A673 (cell line): ENCODE measurements around the gene PDCD4. TPM values are rescaled to one million over a fixed set of nuclear protein-coding genes. Genes with fewer than 3 reads are reported as not detected.
"Not testable (repeated sequence)": the region's sequence is repeated elsewhere in the genome, so short reads cannot be mapped to it uniquely, and the experiment has no call there.

ENCODE experiments used
- BruUV-seq: library from RNA; stranded (reverse); fragments of 400-500 nt; replicated peaks from 2 replicates; lab custom pipeline; 2021; lab: Mats Ljungman, UMichigan
- CTCF ChIA-PET: fragments of 300-600 bp; sonication (Branson Sonifier 250); formaldehyde crosslinking; loops from one replicate; lab custom pipeline; 2022; ENCODE audit warnings: antibody characterized with exemption; lab: Charles Lee
- POLR2A ChIA-PET: fragments of 300-600 bp; sonication (Branson Sonifier 250); formaldehyde crosslinking; loops from one replicate; lab custom pipeline; 2022; ENCODE audit warnings: antibody characterized with exemption; ENCODE audit not compliant: low non-redundant PET; lab: Charles Lee
- DNase-seq: peaks from one replicate; pipeline ENCODE4 v3.0.0-alpha.2; 2015; ENCODE audit warnings: low spot score
- H3K27ac ChIP-seq: fragments of 200-600 bp; sonication (generic); 2 replicates; pipeline ENCODE4 v1.5.1; 2016; ENCODE audit warnings: mixed run types, low read depth, mild to moderate bottlenecking, mixed read lengths, antibody characterized with exemption, low read length; ENCODE audit not compliant: poor library complexity, severe bottlenecking
- H3K27me3 ChIP-seq: fragments of 200-600 bp; sonication (generic); replicated peaks from 2 replicates; pipeline ENCODE4 v1.6.1; 2017; ENCODE audit warnings: mixed run types, low read depth, mild to moderate bottlenecking, mixed read lengths, antibody characterized with exemption, low read length; ENCODE audit not compliant: insufficient read depth, poor library complexity
- H3K36me3 ChIP-seq: fragments of 200-600 bp; sonication (generic); 2 replicates; pipeline ENCODE4 v1.6.1; 2016; ENCODE audit warnings: mixed run types, mild to moderate bottlenecking, mixed read lengths, antibody characterized with exemption, low read length; ENCODE audit not compliant: insufficient read depth, poor library complexity, severe bottlenecking
- H3K4me1 ChIP-seq: fragments of 200-600 bp; sonication (generic); 2 replicates; pipeline ENCODE4 v1.6.1; 2017; ENCODE audit warnings: mixed run types, mild to moderate bottlenecking, mixed read lengths, antibody characterized with exemption, low read length; ENCODE audit not compliant: insufficient read depth, poor library complexity, severe bottlenecking
- H3K4me3 ChIP-seq: fragments of 200-600 bp; sonication (generic); 2 replicates; pipeline ENCODE4 v1.5.1; 2016; ENCODE audit warnings: low read depth, mixed run types, mild to moderate bottlenecking, mixed read lengths, low read length; ENCODE audit not compliant: poor library complexity, severe bottlenecking
- H3K9me3 ChIP-seq: fragments of 200-600 bp; sonication (generic); 2 replicates; pipeline ENCODE4 v1.6.1; 2016; ENCODE audit warnings: mixed run types, low read depth, mild to moderate bottlenecking, mixed read lengths, antibody characterized with exemption, low read length; ENCODE audit not compliant: poor library complexity, severe bottlenecking
- EZH2 ChIP-seq: fragments of 200-600 bp; sonication (generic); IDR thresholded peaks from 2 replicates; pipeline ENCODE4 v1.6.1; 2017; ENCODE audit warnings: borderline replicate concordance, low read depth, mild to moderate bottlenecking, mixed read lengths, antibody characterized with exemption, low read length; ENCODE audit not compliant: poor library complexity, severe bottlenecking
- intact Hi-C: fragments of 100-400 bp; cut with micrococcal nuclease; formaldehyde crosslinking; loops from one replicate; pipeline ENCODE4 v1.10.0; 2022; ENCODE audit not compliant: unreplicated experiment
- total RNA-seq: library from RNA; stranded (reverse); gene quantifications from 2 replicates; pipeline ENCODE4 v1.2.3, GENCODE V29; 2021
- TF ChIP-seq, protein P1 (sequence below): fragments of 300-800, 200-600 bp; sonication (generic); conservative IDR thresholded peaks from 2 replicates; pipeline ENCODE4 v1.5.1; 2017; ENCODE audit warnings: low read depth, mild to moderate bottlenecking, antibody characterized with exemption, low read length, moderate library complexity, mixed read lengths

Gene PDCD4
- total RNA-seq, 1 experiment from 2014 or later: 17.3 TPM

DNA sequence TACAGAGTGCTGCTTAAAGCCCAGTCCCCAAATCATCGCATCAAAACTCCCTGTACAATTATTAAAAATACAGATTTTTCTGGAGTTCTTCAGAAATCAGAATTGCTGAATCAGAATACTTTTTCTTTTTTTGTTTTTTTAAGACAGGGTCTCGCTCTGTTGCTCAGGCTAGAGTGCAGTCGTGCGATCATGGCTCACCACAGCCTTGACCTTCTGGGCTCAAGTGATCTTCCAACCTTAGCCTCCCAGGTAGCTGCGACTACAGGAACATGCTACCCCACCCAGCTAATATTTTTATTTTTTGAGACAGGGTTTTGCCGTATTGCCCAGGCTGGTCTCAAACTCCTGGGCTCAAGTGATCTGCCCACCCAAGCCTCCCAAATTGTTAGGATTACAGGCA lies 43.3 kb downstream of the PDCD4 start:
- TF ChIP-seq, protein P1, sequence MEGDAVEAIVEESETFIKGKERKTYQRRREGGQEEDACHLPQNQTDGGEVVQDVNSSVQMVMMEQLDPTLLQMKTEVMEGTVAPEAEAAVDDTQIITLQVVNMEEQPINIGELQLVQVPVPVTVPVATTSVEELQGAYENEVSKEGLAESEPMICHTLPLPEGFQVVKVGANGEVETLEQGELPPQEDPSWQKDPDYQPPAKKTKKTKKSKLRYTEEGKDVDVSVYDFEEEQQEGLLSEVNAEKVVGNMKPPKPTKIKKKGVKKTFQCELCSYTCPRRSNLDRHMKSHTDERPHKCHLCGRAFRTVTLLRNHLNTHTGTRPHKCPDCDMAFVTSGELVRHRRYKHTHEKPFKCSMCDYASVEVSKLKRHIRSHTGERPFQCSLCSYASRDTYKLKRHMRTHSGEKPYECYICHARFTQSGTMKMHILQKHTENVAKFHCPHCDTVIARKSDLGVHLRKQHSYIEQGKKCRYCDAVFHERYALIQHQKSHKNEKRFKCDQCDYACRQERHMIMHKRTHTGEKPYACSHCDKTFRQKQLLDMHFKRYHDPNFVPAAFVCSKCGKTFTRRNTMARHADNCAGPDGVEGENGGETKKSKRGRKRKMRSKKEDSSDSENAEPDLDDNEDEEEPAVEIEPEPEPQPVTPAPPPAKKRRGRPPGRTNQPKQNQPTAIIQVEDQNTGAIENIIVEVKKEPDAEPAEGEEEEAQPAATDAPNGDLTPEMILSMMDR: no peak
- no peak for TF ChIP-seq EZH2
- H3K4me1 ChIP-seq: peaks cover 24% of the 10 kb centered on the region
- intact Hi-C loops: loop anchor here (5.0 to 10.0 kb wide), 2 partner anchors 43 to 610 kb away; partner anchors contain the start of genes PDCD4 and SMNDC1
- no peak for DNase-seq
- POLR2A ChIA-PET: interaction anchor here (0.6 kb wide), 1 partner anchor 158 kb away, joined by 3 read pairs; no protein-coding TSS in a partner anchor
- no peak overlapping the region for H3K27ac ChIP-seq
- BruUV-seq: no TSS peak
- no peak overlapping the region for H3K4me3 ChIP-seq
- no peaks in the 10 kb centered on the region for H3K27me3 ChIP-seq
- no peaks in the 10 kb centered on the region for H3K36me3 ChIP-seq
- CTCF ChIA-PET: no interaction called here
- no peaks in the 10 kb centered on the region for H3K9me3 ChIP-seq

DNA sequence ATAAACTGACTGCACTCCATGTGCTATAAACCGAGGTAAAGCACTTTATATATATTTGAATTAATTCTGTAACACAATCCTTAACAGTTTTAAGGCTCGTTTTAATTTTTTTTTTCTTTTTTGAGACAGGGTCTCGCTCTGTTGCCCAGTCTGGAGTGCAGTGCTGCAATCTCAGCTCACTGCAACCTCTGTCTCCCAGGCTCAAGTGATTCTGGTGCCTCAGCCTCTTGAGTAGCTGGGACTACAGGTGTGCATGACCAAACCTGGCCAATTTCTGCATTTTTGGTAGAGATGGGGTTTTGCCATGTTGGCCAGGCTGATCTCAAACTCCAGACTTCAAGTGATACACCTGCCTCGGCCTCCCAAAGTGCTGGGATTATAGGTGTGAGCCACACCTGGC lies 43.9 kb downstream of the PDCD4 start:
- intact Hi-C loops: loop anchor here (5.0 to 10.0 kb wide), 2 partner anchors 43 to 611 kb away; partner anchors contain the start of genes PDCD4 and SMNDC1

DNA sequence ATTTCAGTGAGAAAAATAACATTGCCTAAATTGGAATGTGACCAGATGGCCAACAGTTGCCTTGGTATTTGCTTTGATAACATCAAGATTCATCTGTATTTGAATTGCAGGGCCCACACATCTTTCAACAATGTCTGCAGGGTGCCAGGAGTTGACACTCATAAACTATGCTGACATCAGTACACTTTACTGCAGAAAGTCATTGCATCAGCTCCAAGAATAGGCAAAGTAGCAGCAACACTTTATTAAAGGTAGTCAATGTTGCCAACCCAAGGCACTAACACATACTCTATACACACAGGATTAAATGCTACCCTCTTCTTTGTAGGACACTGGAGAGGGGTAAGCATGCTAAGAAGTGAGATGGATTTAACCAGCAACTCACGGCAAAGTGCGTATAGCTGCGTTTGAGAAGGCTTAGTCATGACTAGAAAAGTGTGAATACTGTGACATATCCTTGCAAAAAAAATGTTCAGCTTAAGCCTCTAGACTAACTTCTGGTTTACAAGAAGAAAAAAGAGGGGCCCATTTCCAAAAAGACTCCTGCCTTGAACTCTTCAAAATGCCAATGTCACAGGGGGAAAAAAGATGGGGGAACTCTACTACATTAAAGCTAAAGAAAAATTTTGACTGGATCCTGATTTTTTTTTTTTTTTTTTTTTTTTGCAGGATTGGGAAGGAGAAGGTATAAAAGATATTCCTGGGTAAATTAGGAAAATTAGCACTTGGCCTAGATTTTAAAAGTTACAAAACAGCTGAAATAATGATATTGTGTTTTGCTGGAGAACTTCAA lies 45.0 kb downstream of the PDCD4 start:
- Histone ChIP-seq H3K36me3 (no peaks in the 10 kb centered on the region), H3K27ac (peak overlapping the region; percentile 94), H3K4me3 (peak overlapping the region; percentile 64), H3K27me3 (no peaks in the 10 kb centered on the region), H3K9me3 (no peaks in the 10 kb centered on the region), H3K4me1 (peaks cover 29% of the 10 kb centered on the region)
- intact Hi-C loops: loop anchor here (5.0 to 10.0 kb wide), 2 partner anchors 44 to 612 kb away; partner anchors contain the start of genes PDCD4 and SMNDC1
- POLR2A ChIA-PET: interaction anchor here (0.6 kb wide), 1 partner anchor 46 kb away, joined by 4 read pairs; no protein-coding TSS in a partner anchor
- CTCF ChIA-PET: no interaction called here
- DNase-seq: peak; percentile 88
- no peak for TF ChIP-seq EZH2
- TF ChIP-seq, protein P1: no peak
- no TSS peak for BruUV-seq

More for the DNA sequence above, 43.9 kb downstream of the PDCD4 start:
- H3K4me3 ChIP-seq, CTCF ChIA-PET, H3K36me3 ChIP-seq, H3K9me3 ChIP-seq, BruUV-seq, POLR2A ChIA-PET, H3K27me3 ChIP-seq, DNase-seq: not testable (repeated sequence)
- Histone ChIP-seq H3K4me1 (peaks cover 20% of the 10 kb centered on the region), H3K27ac (peak overlapping the region; percentile 94)
